ENCODE measurements around the gene UBE2U.

Gene UBE2U

DNA sequence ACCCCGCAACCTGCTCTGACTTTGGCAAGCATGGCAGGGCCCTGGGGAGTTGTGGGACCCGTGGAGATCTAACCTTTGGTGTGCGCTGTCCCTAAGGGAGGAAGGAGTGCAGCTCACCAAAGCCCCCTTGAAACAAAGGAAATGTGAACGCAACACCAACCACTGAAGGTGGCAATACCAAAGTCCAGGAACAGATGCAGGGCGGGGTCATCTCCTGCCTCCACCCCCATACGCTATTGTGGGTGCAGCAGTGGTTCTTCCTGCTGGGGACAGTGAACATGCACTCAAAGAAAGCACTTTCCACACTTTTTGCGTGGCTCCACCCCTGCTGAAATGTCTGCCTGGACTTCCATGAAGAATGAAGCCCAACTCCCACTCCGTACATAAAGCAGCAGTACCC lies 93.0 kb downstream of the UBE2U start:
- DNase-seq, result no peak

DNA sequence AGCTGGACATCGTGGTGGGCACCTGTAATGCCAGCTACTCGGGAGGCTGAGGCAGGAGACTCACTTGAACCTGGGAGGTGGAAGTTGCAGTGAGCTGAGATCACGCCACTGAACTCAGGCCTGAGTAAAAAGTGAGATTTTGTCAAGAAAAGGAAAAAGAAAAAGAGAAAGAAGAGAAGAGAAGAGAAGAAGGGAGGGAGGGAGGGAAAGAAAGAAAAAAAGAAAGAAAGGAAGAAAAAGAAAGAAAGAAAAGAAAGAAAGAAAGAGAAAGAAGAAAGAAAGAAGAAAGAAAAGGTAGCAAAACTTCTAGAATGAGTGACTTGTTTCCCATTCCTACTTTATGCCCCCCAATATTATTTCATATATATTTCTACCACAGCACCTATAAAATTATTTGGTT lies 98.8 kb downstream of the UBE2U start:
- no peak for DNase-seq

DNA sequence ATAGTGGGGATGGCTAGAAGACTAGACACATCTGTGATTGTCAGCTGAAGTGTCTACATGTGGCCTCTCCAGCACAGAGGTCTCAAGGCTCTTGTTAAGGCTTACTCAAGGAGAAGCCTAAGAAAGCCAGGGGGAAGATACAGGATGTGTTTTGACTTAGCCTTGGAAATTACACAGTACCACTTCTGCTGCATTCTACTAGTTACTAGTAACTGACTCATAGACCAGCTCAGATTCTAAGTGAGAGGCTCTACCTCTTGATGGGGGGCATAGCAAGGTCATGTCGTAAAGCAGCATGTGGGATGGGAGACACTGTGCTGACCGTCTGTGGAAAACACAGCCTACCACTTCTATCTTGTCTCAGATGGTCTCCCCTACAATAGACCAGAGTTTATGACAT lies 99.5 kb downstream of the UBE2U start:
- no peak for DNase-seq

DNA sequence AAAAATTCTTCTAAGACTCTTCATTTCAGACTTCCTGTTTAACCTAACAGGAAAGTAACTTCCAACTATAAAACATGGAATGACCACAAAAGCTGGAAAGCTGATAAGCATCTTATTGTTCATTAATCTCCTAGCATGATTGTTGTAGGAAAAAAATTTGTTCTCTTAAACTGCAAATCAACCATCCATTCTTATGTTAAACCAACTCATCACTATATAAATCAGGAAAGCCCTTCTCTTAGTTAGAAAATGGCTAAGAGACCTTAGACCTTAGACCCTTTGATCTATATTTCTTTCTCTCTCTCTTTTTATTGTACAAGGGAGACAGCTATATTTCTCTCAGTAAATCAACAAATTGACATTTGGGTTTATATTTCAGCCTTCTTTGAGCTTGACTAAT lies 101.4 kb downstream of the UBE2U start:
- DNase-seq, result no peak

DNA sequence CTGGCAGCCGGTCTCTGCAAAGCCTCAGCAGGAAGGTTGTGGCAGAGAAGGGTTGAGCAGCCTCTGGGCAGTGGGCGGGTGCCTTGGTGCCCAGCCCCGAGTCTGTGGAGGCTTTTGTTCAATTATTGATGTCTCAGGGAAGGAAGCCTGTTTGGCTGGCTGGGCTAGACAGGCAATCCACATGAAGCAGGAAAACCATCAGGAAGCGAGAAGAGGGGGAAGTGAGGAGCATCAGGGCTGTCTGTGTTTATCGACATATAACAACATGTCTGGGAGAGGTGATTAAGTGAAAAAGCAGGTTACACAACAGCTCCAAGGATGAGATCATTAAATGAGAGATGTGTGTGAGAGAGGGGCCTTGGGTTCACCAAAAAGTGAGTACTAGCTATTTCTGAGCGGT lies 105.4 kb downstream of the UBE2U start:
- DNase-seq, result no peak

DNA sequence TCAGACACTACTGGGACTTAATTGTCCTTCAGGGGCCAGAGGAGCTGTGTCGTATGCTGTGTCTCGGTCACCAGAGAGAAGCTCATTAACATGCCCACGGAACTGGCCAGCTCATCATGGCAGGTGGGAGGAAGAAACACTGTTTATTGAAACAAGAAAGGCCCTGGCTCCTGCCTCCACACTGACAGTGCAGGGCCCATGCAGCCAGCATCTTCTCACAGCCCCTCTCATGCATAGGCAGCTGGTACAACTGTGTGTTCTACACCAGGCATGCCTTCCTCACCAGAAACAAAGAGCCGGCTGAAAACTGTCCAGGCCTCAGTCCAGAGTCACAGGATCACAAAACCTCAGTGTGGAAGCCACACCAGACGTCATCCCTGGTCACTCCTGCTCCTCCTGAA lies 106.0 kb downstream of the UBE2U start:
- no peak for DNase-seq

DNA sequence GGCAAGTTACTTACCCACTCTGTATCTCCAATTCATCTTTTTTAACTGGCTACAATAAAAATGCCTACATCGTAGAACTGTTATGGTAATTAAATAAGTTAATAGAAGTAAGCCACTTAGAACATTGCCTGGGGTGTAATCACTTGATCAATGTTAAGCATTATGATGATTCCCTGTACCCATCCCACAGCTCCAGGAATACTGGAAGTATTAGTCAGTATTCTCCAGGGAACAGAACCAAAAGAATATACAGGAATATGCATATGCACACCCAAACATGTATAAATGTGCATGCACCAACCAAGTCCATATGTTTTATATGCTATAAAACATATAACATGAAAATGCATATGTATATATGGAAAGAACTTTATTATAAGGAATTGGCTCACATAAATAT lies 107.3 kb downstream of the UBE2U start:
- no peak for DNase-seq

DNA sequence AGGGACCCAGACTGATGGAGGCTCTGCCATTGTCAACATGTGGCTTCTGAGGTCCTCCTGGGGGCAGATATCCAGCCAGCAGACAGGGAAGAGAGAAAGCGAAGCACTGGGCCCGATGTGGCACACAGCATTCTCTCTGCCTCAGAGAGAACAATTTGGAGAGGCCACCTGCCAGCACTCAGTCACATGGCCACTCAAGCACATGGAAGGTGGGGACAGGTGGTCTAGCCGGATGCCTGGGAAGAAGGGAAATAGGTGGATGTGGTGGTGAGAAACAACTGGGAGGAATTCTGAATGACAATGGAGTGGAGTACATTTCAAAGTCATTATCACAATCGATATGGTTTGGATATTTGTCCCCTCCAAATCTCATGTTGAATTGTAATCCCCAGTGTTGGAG lies 109.0 kb downstream of the UBE2U start:
- no peak for DNase-seq

DNA sequence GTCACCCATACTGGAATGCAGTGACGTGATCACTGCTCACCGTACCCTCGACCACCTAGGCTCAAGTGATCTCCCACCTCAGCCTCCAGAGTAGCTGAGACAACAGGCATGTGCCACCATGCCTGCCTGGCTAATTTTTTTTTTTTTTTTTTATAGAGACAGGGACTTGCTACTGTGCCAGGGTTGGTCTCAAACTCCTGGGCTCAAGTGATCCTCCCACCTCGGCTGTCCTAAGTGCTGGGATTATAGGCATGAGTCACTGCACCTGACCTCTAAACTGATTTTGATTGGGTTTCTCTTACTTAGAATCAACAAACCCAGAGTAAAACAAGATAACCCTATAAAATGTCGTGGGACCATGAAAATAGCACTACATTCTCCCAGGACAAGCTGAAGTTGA lies 112.0 kb downstream of the UBE2U start:
- DNase-seq, result no peak
